Myocyte (in vitro differentiated cells): ENCODE results near the gene VLDLR. TPM values are rescaled to one million over a fixed set of nuclear protein-coding genes. Genes with fewer than 3 reads are reported as not detected.

ENCODE experiments used
- DNase-seq: peaks from one replicate; pipeline ENCODE4 v3.0.0-alpha.2; 2012; ENCODE audit warnings: low read depth
- polyA plus RNA-seq: library from polyadenylated mRNA; unstranded; fragments of >200 nt; gene quantifications from one replicate; pipeline ENCODE4 v1.2.1, GENCODE V29; 2012; ENCODE audit warnings: missing spikeins
- total RNA-seq: library from RNA; depleted of rRNA; stranded (reverse); fragments of >200 nt; gene quantifications from 2 replicates; pipeline ENCODE4 v1.2.3, GENCODE V29; 2014

VLDLR gene
- total RNA-seq, result 2.1 and 13.9 TPM in 2 replicates
- polyA plus RNA-seq, result 15.5 TPM

DNA sequence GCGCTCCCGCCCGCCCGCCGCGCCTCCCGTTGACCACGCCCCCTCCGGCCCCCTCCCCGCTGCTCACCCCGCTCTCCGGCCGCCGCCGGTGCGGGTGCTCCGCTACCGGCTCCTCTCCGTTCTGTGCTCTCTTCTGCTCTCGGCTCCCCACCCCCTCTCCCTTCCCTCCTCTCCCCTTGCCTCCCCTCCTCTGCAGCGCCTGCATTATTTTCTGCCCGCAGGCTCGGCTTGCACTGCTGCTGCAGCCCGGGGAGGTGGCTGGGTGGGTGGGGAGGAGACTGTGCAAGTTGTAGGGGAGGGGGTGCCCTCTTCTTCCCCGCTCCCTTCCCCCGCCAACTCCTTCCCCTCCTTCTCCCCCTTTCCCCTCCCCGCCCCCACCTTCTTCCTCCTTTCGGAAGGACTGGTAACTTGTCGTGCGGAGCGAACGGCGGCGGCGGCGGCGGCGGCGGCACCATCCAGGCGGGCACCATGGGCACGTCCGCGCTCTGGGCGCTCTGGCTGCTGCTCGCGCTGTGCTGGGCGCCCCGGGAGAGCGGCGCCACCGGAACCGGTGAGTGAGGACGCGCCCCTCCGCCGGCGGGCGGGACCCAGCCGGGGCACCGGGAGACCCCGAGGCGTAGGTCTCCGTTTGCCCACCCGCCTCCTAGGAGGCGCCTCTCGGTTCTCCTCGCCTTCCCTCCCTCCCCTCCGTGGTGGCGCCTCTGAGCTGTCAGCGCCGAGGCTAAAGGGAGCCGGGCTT, at the start of gene VLDLR:
Gene VLDLR (plus strand): TSS at position 66 of the 739 bp plus-strand sequence. CDS start 403 bp downstream, at position 469.
- DNase-seq, result peak; percentile 34

DNA sequence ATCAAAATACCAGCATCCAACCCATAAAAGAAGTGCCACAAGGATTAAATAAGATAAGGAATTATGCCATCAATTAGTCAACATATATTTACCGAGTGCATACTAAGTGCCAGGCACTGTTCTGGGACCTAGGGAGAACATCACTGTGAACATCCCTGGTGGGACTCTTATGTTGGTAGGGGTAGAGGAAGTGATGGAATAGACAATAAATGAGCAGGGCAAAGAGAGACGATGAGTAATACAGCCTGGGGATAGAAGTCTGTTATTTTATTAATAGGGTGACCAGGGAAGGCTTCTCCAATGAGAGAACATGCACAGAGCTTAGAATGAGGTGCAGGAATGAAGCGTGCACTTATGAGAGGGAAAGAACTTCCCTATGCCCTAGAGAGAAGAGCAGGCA, 47.4 kb upstream of the VLDLR start:
- no peak for DNase-seq

DNA sequence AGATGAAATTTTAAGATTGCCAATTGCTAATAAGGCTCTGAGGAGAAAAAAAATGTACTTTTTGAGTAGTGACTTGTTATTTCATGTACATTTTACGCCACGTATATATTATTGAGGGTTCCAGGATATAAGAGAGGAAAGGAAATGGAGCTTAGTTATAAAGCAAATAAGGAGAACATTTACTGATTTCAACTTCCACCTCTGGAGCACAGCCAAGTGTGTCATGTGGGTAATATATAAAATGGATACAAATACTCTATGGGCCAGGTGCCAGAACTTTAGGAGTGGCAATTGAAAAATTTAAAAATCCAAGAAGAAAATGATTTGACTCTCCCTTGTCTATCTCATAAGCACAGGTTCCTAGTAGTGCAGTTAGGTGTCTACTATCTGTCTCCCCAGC, 45.0 kb upstream of the VLDLR start:
- DNase-seq, result no peak

DNA sequence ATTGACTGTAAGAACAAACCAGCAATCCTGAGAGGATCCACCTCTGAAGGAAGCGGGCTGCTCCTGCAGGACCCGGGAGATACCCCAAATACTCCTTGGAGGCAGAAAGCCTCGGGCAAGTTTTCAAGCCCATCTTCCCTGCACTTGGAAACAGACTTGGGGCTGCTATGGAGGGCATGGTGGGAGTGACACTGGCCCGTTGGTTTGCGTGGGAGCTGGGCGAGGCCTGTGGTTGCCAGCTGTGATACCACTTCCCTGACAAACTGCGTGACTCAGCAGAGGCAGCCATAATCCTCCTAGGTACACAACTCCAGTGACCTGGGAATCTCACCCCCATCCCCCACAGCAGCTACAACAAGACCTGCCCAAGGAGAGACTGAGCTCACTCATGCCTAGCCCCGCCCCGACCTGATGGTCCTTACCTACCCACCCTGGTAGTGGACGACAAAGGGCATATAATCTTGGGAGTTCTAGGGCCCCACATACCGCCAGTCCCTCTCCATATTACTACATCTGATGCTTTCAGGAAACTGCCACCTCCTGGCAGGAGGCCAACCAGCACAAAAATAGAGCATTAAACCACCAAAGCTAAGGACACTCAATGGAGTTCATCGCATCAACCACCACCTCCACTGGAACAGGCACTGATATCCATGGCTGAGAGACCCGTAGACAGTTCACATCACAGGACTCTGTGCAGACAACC, 38.1 kb upstream of the VLDLR start:
- DNase-seq, result peak; percentile 64

DNA sequence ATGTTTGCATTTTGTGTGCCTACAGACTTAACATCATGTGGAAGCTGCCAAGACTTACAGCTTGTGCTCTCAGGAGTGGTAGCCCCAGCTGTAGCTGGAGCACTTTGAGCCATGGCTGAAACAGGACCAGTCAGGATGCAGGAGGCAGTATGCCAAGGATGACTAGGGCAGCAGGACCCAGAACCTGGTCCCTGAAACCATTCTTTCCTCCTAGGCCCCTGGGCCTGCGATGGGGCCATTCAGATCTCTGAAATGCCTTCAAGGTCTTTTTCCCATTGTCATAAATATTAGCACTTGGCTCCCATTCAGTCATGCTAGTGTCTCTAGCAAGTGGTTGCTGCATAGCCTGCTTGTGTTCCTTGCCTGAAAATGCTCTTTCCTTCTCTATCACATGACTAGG, 29.6 kb upstream of the VLDLR start:
- no peak for DNase-seq

DNA sequence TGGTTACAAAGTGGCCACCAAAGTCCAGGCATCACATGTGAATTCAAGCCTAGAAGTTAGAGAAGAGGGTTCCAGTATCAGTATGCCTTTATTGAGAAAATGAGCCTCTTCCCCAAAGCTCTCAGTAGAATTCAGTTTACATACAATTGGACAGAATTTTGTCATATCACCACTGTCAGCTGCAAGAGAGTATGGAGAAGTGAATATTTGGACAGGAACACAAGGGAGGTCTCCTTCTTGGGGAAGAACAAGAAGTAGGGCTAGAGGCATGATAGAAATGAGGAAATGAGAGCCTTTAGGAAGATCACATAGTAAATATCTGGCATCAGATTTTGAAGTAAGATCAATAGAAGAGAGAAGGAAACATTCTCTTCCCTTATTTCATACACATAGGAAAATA, 27.8 kb upstream of the VLDLR start:
- no peak for DNase-seq

DNA sequence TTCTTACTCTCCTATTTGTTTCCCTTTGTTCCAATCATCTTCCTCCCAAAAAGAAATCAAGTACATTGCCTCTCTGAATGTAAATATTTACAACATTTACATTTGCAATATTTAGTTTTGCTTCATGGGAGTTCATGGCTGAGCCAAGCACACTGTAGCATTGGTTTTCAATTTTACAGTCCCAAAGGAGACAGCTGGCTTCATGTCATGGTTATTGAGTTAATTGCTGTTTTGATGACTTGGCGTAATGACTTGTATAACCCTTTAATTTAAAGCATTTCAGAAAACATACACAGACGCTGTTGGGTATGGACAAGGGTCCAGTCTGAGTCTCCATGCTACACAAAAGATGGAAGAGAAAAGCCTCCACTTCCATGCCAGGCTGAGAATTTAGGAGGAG, 25.6 kb upstream of the VLDLR start:
- no peak for DNase-seq

DNA sequence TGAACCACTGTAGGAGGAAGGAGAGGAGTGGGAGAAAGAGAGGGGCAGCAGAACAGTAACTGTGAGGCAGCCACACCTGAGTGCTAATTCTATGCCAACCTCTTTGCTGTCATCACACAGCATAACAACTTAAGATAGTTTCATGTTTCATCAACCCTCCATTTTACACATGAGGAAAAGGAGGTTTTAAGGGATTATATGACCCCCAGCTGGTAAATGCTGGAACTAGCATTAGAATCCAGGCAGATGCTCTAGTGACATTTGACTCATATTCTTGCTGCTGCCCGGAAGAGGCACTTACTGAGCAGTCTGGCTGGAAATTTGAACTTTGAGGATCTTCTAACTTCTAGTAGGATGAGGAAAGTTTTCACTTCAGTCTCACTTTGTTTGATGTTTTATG, 24.1 kb upstream of the VLDLR start:
- DNase-seq, result peak; percentile 23

DNA sequence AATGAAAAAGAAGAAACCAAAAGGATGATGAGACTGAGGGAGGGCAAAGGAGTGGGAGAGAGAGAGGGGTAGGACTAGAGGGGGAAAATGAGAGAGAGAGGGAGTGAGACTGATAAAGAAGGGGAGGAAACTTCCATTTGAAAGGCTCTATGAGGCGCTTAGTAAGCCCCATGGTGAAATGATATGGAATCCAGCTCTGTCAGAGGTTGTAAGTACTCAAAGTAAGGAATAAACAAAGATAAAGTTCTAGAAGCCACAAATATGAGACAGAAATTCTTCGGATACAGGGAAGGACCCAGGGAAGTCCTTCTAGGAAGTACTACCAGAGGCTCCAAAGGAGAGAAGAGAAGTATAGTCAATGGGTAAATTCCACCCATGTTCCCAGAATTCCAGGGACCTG, 21.7 kb upstream of the VLDLR start:
- DNase-seq, result no peak

DNA sequence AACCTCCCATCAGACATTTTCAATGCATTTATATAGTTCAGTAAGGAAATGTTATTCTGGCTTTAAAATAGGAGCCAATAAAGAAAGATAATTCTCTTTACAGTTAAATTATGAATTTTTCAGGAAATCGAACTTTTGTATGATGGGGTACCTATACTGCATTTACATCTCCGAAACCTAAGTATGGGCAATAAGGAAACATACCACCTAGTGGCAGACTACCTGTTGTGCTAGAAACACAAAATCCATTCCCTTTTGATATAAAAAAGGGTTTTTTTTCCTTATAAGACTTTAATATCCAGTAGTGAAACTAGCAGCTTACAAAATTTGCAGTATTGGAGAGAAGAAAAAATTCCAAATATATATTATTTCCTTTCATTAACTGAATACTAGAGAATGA, 21.3 kb upstream of the VLDLR start:
- no peak for DNase-seq

DNA sequence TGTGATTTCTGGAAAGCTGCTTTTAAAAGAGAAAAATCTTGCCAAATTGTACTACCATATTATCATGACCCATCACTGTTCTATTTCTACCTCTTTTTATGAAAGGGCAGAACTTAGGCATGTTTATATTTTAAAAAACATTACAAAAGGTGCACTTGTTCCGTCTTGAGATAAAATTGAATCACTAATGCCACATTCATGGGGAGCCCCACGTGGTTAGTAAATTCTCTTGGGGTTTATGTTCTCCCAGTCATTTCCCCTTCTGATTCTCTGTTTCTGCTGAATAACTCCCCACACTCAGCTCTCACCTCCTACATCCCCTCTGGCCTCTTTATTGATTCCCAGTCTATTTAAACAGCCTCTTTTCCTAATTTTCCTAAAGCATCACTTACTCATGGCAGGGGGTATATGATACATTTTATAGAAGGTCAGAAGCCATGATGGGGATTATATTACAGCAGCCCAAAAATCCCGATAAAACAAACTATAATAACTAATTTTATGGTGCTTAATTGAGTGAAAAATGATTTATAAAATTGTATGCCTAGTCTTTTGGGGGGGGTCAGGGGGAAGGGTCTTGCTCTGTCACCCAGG, 19.7 kb upstream of the VLDLR start:
- DNase-seq, result no peak

DNA sequence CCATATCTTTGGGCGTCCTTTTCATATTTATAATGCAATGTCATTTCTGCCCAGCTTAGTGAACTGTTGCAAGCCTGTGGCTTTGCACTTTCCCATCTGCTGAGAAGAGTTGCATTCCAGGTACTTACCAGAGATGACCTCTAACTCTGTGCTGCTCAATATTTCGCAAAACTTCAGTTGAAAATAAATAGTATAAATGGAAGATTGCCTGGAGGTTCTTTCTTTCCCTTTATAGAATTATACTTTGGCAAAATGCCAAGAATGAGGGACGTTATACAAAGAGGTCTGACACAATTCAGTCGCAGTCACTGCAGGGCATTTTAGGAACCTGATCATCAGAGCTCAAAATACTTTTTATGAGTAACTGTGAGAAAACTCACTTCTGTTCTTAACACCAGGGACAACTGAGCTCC, 18.9 kb upstream of the VLDLR start:
- DNase-seq, result peak; percentile 14

DNA sequence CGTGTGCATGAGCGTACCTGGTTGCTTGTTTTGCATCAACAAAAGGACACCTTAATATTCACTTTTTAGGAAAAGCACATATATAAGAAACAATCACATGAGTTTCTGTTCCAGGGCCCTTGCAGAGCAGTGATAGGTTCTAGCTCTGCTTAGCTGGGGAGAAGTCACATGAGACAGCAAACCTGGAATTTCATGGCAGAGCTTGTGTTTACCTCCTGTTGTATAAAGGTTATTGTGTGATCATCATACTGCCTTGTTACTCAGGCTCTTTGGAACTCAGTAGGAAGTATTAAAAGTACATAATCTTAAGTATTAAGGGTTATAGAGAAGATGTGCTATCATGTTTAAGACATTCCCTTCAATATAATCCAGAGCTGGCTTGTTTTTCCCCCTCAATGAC, 18.0 kb upstream of the VLDLR start:
- no peak for DNase-seq

DNA sequence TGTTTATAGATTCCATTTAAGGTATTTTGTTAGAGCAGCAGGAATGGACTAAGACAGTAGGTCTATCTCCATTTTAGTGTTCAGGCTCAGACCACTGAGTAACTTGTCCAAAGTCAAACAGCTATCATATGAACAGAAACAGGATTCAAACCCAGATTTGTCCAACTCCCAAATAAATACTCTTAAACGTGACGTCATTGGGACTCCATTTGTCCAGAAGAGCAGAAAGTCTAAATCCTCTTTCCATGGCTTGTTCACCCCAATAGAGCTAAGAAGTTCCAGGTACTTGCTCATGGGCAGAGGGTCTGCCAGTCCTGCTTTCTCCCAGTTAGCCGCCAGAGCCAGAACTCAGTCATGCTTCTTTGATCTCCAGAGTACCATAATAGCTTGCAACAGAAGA, 16.3 kb upstream of the VLDLR start:
- DNase-seq, result no peak

DNA sequence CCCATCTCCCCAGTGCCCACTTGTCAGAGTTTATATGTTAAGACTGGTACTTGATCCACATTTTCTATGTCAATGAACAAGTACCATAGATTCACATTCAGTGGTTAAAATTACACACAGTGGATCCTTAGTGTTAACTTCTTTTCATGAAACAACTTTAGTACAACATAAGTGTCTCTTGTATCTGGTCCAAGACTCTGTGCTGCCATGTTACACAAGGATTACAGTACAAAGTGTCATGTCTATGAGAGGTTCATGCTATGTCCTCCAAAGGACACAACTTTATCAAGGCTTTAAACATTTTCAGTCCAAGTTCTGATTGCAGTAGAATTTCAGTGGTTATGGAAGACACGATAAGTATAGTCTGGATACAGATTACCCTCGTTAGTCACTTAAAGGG, 13.3 kb upstream of the VLDLR start:
- DNase-seq, result no peak

DNA sequence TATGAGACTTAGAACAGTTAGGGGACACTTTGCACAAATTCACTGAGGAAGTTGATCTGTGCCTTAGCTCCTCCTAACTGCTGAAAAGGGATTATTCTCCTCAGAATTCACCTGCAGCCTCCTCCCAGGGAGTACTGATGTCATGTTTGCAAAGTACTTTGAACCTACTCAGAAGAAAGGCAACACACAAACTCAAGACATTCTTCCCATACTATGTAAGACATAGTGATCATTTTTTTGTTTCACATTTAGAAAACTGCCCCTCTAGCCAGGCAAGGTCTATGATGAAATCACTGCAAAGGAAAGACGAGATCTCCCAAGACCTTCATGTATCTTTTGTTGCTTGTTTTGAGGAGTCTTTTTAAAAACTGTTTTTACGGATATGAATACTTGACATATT, 10.6 kb upstream of the VLDLR start:
- no peak for DNase-seq

DNA sequence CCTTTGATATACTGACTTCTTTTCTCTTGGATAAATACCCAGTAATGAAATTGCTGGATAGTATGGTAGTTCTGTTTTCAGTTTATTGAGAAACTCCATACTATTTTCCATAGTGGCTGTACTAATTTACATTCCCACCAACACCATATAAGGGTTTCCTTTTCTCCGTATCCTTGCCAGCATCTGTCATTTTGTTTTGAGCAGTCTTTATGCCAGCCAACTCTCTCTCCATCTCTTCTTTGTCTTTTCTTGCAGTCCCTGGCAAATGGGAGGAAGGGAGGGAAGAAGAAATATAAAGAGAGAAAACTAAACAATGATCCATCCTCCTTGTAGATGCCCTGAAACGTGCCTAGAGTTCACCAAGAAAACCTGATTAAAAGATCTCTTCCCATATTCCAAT, 9.6 kb upstream of the VLDLR start:
- DNase-seq, result no peak

DNA sequence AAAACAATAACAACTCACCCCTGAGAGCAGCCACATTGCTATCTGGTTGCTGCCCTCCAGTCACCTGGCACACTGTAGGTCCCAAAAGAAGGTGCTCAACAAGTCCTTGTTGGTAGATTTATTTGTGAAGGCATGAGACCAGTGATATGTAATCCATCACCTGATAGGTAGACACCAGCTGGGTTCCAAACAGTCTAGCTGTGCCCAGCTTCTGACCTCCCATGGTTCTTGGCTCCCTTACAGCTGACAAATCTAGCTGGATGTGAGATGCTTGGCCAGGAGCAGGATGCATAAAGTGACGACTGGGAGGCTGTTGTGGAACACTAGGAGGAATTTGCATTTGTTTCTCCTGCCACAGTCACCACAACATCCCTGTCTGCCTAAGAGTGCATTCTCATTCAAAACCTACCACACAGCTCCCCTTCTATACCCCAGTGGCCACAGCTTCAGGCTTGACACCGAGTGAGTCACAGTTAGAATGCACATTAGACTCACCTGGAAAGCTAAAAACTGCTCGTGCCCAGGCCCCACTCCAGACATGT, 7.8 kb upstream of the VLDLR start:
- peak; percentile 32 for DNase-seq

DNA sequence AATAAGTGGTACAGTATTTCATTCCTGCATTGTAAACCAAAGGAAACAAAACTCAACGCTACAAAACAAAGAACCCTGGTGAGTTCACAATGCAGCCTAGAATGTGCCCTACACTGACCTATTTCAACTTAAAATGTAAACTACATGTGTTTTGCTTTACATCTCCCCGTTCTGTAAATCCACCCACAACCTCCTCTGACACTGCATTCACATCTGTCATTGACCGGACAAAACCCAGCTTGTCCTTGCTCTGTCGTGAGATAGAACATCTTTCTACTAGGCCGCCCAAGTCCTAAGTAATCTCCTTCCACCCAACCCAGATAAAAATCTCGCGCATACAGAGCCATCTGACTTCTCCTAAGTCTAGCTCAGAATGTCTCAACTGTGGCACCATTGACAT, 6.1 kb upstream of the VLDLR start:
- DNase-seq, result no peak

DNA sequence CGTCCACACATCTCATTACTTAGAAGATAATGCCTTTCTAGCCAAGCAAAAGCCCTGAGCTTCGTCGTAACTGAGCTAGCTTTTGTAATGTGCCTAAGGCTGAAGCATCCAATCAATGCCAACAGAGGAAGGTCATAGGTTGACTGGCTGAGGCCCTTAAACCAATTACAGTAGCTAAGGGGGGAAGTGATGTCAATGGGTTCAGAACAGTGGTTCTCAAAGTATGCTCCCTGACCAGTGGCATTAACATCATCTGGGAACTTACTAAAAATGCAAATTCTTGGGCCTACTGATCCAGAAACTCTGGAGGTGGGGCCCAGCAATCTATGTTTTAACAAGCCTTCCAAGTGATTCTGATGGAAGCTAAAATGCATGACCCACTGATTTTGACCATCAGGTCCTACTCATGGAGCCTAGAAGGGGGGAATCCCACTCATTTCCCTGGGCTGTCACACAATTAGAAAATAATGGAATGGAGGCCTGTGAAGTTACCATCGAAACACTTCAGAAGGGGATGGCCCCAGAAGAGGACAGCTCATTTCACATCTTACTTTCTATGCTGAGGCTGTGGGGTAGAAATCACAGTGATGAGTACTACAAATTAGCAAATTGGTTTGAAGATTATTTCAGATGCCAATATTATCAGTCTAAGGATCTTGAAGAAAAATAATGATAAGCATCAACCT, 4.8 kb upstream of the VLDLR start:
- DNase-seq, result no peak

DNA sequence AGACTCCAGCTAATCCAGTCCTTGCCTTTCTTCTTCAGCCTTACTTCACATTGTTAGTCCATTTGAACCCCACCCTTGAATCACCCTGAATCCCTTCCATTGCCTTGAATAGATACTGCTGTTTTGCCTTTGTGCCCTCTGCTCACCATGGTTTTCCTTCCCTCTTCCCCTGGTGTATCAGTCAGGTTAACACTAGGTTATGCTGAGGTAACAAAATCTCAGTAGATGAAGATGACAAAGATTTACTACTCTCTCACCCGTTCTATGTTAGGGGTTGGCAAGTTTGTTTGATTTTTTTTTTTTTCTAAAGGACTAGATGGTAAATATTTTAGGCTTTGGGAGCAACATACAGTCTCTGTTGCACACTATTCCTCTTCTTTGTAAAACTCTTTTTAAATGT, 3.3 kb upstream of the VLDLR start:
- no peak for DNase-seq
